HG02973 (cell line): ENCODE results near the gene STEAP1.

ENCODE experiments used
- ATAC-seq: cut with Tn5 transposase; IDR thresholded peaks from one replicate; pipeline ENCODE4 v1.9.1; 2021; ENCODE audit warnings: moderate library complexity; ENCODE audit not compliant: unreplicated experiment

The STEAP1 gene

DNA sequence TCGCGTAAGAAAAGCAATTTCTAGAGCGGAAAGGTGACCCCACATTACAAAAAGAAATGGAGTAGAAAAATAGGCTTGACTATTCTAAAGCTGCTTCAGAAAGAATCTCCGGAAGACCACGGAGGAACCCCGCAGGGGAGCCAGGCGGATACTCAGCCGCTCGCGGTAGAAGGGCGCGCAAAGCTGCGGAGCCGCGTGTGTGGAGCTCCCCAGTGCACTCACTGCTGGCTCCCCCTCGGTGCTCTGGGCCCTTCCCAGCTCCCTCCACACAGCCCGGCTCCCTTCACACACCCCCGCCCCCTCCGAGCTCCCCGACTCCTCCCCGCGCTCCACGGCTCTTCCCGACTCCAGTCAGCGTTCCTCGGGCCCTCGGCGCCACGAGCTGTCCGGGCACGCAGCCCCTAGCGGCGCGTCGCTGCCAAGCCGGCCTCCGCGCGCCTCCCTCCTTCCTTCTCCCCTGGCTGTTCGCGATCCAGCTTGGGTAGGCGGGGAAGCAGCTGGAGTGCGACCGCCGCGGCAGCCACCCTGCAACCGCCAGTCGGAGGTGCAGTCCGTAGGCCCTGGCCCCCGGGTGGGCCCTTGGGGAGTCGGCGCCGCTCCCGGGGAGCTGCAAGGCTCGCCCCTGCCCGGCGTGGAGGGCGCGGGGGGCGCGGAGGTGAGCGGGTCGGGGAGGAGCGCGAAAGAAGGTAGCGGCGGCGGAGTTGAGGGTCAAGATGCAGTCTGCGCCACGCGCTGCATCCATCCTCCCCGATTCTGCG, 57.3 kb downstream of the STEAP1 start, which contains the start of gene STEAP2:
STEAP2 (plus strand) TSS at position 350 of the 758 bp plus-strand sequence. CDS start 13,343 bp downstream, outside the sequence.
- peak; percentile 95 for ATAC-seq

DNA sequence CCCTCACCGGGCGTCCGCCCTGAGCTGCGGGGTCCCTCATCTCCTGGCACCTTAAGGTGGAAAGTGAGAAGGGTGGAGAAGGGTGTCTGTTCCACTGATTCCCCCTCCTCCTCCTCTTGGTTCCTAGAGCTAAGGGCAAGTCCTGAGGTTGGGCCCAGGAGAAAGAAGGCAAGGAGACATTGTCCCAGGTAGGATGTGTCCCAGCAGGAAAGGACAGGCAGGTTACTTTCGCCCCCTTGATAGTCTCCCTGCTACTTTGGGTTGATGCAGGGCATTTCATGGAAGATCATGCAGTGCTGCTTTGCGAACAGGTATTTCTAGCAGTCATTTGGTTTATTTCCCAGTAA, 57.9 kb downstream of the STEAP1 start:
- ATAC-seq, result no peak

GRCh38 chr7:90213521-90213920, 59.3 kb downstream of the STEAP1 start:
- ATAC-seq, result no peak
